ENCODE measurements around the gene SENP7.

- TF ChIP-seq POLR2A (IDR thresholded peaks at IDR 0.05; ENCODE audit: low read length) (no peak), GATA1 (IDR thresholded peaks at IDR 0.05; ENCODE audit: low read depth, low read length) (no peak)
These were observed 135.2 kb downstream of the SENP7 start for GRCh38 chr3:101377796-101378195.
